ENCODE measurements around the gene SFTPD. TPM values are rescaled to one million over a fixed set of nuclear protein-coding genes. Genes with fewer than 3 reads are reported as not detected.
A peak's percentile ranks its signal among the peaks of the same experiment; 100 is the strongest.

SFTPD gene
- total and polyA plus RNA-seq, 2 donors (not counting 1 experiment from before 2014, with no cell fraction given): not detected

- Histone ChIP-seq H3K27ac (ENCODE audit: insufficient read depth, low read length) (no peak overlapping the region), H4K20me1 (ENCODE audit: control insufficient read depth, extremely low read depth, insufficient read depth, low read length) (no peaks in the 10 kb centered on the region), H3K4me3 (replicated peaks in 1 of 4; ENCODE audit: control extremely low read depth in 1 of 4, insufficient read depth in 1 of 4, low read depth in 3 of 4, low read length in 4 of 4) (no peak overlapping the region), H3K79me2 (ENCODE audit: control insufficient read depth, insufficient read depth, low read length) (no peaks in the 10 kb centered on the region), H3K9ac (ENCODE audit: insufficient read depth, low read length) (no peak overlapping the region), H3K4me1 (ENCODE audit: control insufficient read depth, extremely low read depth, insufficient read depth, low read length) (no peaks in the 10 kb centered on the region), H3K4me2 (ENCODE audit: extremely low read depth, insufficient read depth, low read length) (no peak overlapping the region), H3K36me3 (ENCODE audit: control insufficient read depth, insufficient read depth, low read length) (no peaks in the 10 kb centered on the region), H3K27me3 (ENCODE audit: control insufficient read depth, insufficient read depth, low read length) (peaks cover 18% of the 10 kb centered on the region), H2AFZ (ENCODE audit: low read length) (no peak overlapping the region), H3K9me3 (ENCODE audit: control insufficient read depth, insufficient read depth, low read depth, low read length) (no peaks in the 10 kb centered on the region)
- peak; percentile 86 to 94 for TF ChIP-seq CTCF (conservative IDR thresholded peaks at IDR 0.05 in 1 of 2, IDR thresholded peaks at IDR 0.05 in 1 of 2; ENCODE audit: low read depth in 1 of 2, low read length in 2 of 2)
- TF ChIP-seq EZH2 (IDR thresholded peaks at IDR 0.05; ENCODE audit: low read length, missing control alignments): no peak
- DNase-seq (ENCODE audit: low read depth in 2 of 2): peak; percentile 51 to 68
Measured at GRCh38 chr10:79929409-79929904, 19.4 kb downstream of the SFTPD start.

- H3K27ac ChIP-seq (ENCODE audit: insufficient read depth, low read length): no peak overlapping the region
- peaks cover 18% of the 10 kb centered on the region for H3K27me3 ChIP-seq (ENCODE audit: control insufficient read depth, insufficient read depth, low read length)
- H2AFZ ChIP-seq (ENCODE audit: low read length): no peak overlapping the region
- H3K9ac ChIP-seq (ENCODE audit: insufficient read depth, low read length): no peak overlapping the region
- H3K9me3 ChIP-seq (ENCODE audit: control insufficient read depth, insufficient read depth, low read depth, low read length): no peaks in the 10 kb centered on the region
- H3K4me1 ChIP-seq (ENCODE audit: control insufficient read depth, extremely low read depth, insufficient read depth, low read length): no peaks in the 10 kb centered on the region
- DNase-seq (ENCODE audit: low read depth in 2 of 2): no peak
- TF ChIP-seq EZH2 (IDR thresholded peaks at IDR 0.05; ENCODE audit: low read length, missing control alignments): no peak
- no peak for TF ChIP-seq CTCF (conservative IDR thresholded peaks at IDR 0.05 in 1 of 2, IDR thresholded peaks at IDR 0.05 in 1 of 2; ENCODE audit: low read depth in 1 of 2, low read length in 2 of 2)
- H3K4me3 ChIP-seq (replicated peaks in 1 of 4; ENCODE audit: control extremely low read depth in 1 of 4, insufficient read depth in 1 of 4, low read depth in 3 of 4, low read length in 4 of 4): no peak overlapping the region
- H3K36me3 ChIP-seq (ENCODE audit: control insufficient read depth, insufficient read depth, low read length): no peaks in the 10 kb centered on the region
- H3K4me2 ChIP-seq (ENCODE audit: extremely low read depth, insufficient read depth, low read length): no peak overlapping the region
- H3K79me2 ChIP-seq (ENCODE audit: control insufficient read depth, insufficient read depth, low read length): no peaks in the 10 kb centered on the region
- H4K20me1 ChIP-seq (ENCODE audit: control insufficient read depth, extremely low read depth, insufficient read depth, low read length): no peaks in the 10 kb centered on the region
Measured at GRCh38 chr10:79928028-79928583, 20.8 kb downstream of the SFTPD start.

- Histone ChIP-seq H3K27me3 (ENCODE audit: control insufficient read depth, insufficient read depth, low read length) (peaks cover 18% of the 10 kb centered on the region), H2AFZ (ENCODE audit: low read length) (no peak overlapping the region), H4K20me1 (ENCODE audit: control insufficient read depth, extremely low read depth, insufficient read depth, low read length) (no peaks in the 10 kb centered on the region), H3K9ac (ENCODE audit: insufficient read depth, low read length) (no peak overlapping the region), H3K79me2 (ENCODE audit: control insufficient read depth, insufficient read depth, low read length) (no peaks in the 10 kb centered on the region), H3K4me3 (replicated peaks in 1 of 4; ENCODE audit: control extremely low read depth in 1 of 4, insufficient read depth in 1 of 4, low read depth in 3 of 4, low read length in 4 of 4) (no peak overlapping the region), H3K9me3 (ENCODE audit: control insufficient read depth, insufficient read depth, low read depth, low read length) (no peaks in the 10 kb centered on the region), H3K4me1 (ENCODE audit: control insufficient read depth, extremely low read depth, insufficient read depth, low read length) (no peaks in the 10 kb centered on the region), H3K27ac (ENCODE audit: insufficient read depth, low read length) (no peak overlapping the region), H3K4me2 (ENCODE audit: extremely low read depth, insufficient read depth, low read length) (no peak overlapping the region), H3K36me3 (ENCODE audit: control insufficient read depth, insufficient read depth, low read length) (no peaks in the 10 kb centered on the region)
- no peak for DNase-seq (ENCODE audit: low read depth in 2 of 2)
- TF ChIP-seq EZH2 (IDR thresholded peaks at IDR 0.05; ENCODE audit: low read length, missing control alignments) (no peak), CTCF (conservative IDR thresholded peaks at IDR 0.05 in 1 of 2, IDR thresholded peaks at IDR 0.05 in 1 of 2; ENCODE audit: low read depth in 1 of 2, low read length in 2 of 2) (no peak)
Measured at GRCh38 chr10:79927111-79927828, 21.6 kb downstream of the SFTPD start.

All from fibroblast of lung (primary cell).